Measurements from ENCODE around the gene LCE1C.

Gene LCE1C

GRCh38 chr1:152806576-152806975, at the start of gene LCE1C:
TSS of gene LCE1C (minus strand) at chr1:152806651. CDS start at chr1:152805478, 1,173 bp downstream.
- no peak for DNase-seq (ENCODE audit: low read depth in 2 of 2)

- no peak for DNase-seq (ENCODE audit: low read depth in 2 of 2)
These were observed 49.2 kb upstream of the LCE1C start for GRCh38 chr1:152855661-152856060.

GRCh38 chr1:152842556-152842955, 36.1 kb upstream of the LCE1C start, which contains the start of gene LCE6A:
TSS of gene LCE6A (plus strand) at chr1:152842856. CDS start at chr1:152843521, 665 bp downstream.
- DNase-seq (ENCODE audit: low read depth in 2 of 2): no peak

- no peak for DNase-seq (ENCODE audit: low read depth in 2 of 2)
These were observed 30.4 kb upstream of the LCE1C start for GRCh38 chr1:152836870-152837269.

- DNase-seq (ENCODE audit: low read depth in 2 of 2): no peak
These were observed 20.7 kb upstream of the LCE1C start, which contains the start of gene LCE1A for GRCh38 chr1:152827173-152827572. TSS of gene LCE1A (plus strand) at chr1:152827473. CDS start at chr1:152827473, 0 bp downstream.

- DNase-seq (ENCODE audit: low read depth in 2 of 2): no peak
These were observed 18.5 kb upstream of the LCE1C start for GRCh38 chr1:152824964-152825363.

- no peak for DNase-seq (ENCODE audit: low read depth in 2 of 2)
These were observed 16.8 kb upstream of the LCE1C start for GRCh38 chr1:152823294-152823693.

- DNase-seq (ENCODE audit: low read depth in 2 of 2): no peak
These were observed 10.9 kb upstream of the LCE1C start for GRCh38 chr1:152817309-152817708.

GRCh38 chr1:152811671-152812070, 5.2 kb upstream of the LCE1C start, which contains the start of gene LCE1B:
TSS of gene LCE1B (plus strand) at chr1:152811971. CDS start at chr1:152812447, 476 bp downstream.
- DNase-seq (ENCODE audit: low read depth in 2 of 2): no peak

GRCh38 chr1:152811050-152811449, 4.6 kb upstream of the LCE1C start:
- DNase-seq (ENCODE audit: low read depth in 2 of 2): no peak

- no peak for DNase-seq (ENCODE audit: low read depth in 2 of 2)
These were observed 5.1 kb downstream of the LCE1C start for GRCh38 chr1:152801333-152801732.

GRCh38 chr1:152796421-152796820, 10.0 kb downstream of the LCE1C start, which contains the start of gene LCE1D:
TSS of gene LCE1D (plus strand) at chr1:152796721. CDS start at chr1:152797795, 1,074 bp downstream.
- DNase-seq (ENCODE audit: low read depth in 2 of 2): no peak

GRCh38 chr1:152795686-152796085, 10.8 kb downstream of the LCE1C start:
- no peak for DNase-seq (ENCODE audit: low read depth in 2 of 2)

- no peak for DNase-seq (ENCODE audit: low read depth in 2 of 2)
These were observed 20.4 kb downstream of the LCE1C start, which contains the start of gene LCE1E for GRCh38 chr1:152786077-152786476. TSS of gene LCE1E (plus strand) at chr1:152786257. CDS start at chr1:152787300, 1,043 bp downstream.

- no peak for DNase-seq (ENCODE audit: low read depth in 2 of 2)
These were observed 23.4 kb downstream of the LCE1C start for GRCh38 chr1:152783095-152783494.

GRCh38 chr1:152777510-152778137, 28.8 kb downstream of the LCE1C start:
- DNase-seq (ENCODE audit: low read depth in 2 of 2): no peak

- DNase-seq (ENCODE audit: low read depth in 2 of 2): no peak
These were observed 30.1 kb downstream of the LCE1C start for GRCh38 chr1:152776361-152776760.

GRCh38 chr1:152774875-152775274, 31.6 kb downstream of the LCE1C start, which contains the start of gene LCE1F:
TSS of gene LCE1F (plus strand) at chr1:152775140. CDS start at chr1:152776372, 1,232 bp downstream.
- no peak for DNase-seq (ENCODE audit: low read depth in 2 of 2)

GRCh38 chr1:152770411-152770810, 36.0 kb downstream of the LCE1C start:
- DNase-seq (ENCODE audit: low read depth in 2 of 2): no peak

- DNase-seq (ENCODE audit: low read depth in 2 of 2): no peak
These were observed 37.5 kb downstream of the LCE1C start for GRCh38 chr1:152768847-152769533.

GRCh38 chr1:152761609-152762213, 44.7 kb downstream of the LCE1C start:
- DNase-seq (ENCODE audit: low read depth in 2 of 2): no peak

- DNase-seq (ENCODE audit: low read depth in 2 of 2): no peak
These were observed 45.8 kb downstream of the LCE1C start for GRCh38 chr1:152760551-152761190.

Data from stimulated activated CD8-positive, alpha-beta memory T cell treated with anti-CD3 and anti-CD28 coated beads, Interleukin-7, amount 100 ng/mL, for 4 hours (primary cell).